Fibroblast of peridontal ligament (primary cell): ENCODE measurements around the gene ZNF445.
"Not testable (repeated sequence)": the region's sequence is repeated elsewhere in the genome, so short reads cannot be mapped to it uniquely, and the experiment has no call there.

ENCODE experiments used
- DNase-seq: peaks from one replicate; pipeline ENCODE4 v3.0.0-alpha.2; 2010; ENCODE audit errors: extremely low read depth

Gene ZNF445

DNA sequence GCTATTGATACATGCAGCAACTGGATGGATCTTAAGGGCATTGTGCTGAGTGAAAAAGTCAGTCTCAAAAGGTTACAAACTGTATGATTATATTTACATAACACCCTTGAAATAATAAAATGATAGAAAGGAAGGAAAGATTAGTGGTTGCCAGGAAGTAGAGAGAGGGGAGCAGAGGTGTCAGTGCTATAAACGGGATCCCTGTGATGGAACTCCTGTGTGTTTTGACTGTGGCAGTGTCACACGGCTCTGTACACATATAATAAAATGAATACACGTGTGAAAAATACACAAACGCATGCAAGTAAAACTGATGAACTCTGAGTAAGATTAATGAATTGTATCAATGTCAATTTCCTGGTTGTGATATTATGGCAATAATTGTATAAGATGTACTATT, 78.6 kb downstream of the ZNF445 start:
- no peak for DNase-seq

DNA sequence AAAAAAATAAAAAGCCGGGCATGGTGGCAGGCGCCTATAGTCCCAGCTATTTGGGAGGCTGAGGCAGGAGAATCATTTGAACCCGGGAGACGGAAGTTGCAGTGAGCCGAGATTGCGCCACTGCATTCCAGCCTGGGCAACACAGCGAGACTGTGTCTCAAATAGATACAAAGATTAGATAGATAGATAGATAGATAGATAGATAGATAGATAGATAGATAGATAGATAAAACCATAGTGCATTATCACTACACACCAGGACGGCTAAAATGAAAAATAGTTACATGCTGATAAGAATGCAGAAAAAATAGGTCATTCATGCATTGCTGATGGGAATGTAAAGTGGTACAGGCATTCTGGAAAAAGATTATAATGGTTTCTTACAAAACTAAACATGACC, 79.2 kb downstream of the ZNF445 start:
- DNase-seq = not testable (repeated sequence)

DNA sequence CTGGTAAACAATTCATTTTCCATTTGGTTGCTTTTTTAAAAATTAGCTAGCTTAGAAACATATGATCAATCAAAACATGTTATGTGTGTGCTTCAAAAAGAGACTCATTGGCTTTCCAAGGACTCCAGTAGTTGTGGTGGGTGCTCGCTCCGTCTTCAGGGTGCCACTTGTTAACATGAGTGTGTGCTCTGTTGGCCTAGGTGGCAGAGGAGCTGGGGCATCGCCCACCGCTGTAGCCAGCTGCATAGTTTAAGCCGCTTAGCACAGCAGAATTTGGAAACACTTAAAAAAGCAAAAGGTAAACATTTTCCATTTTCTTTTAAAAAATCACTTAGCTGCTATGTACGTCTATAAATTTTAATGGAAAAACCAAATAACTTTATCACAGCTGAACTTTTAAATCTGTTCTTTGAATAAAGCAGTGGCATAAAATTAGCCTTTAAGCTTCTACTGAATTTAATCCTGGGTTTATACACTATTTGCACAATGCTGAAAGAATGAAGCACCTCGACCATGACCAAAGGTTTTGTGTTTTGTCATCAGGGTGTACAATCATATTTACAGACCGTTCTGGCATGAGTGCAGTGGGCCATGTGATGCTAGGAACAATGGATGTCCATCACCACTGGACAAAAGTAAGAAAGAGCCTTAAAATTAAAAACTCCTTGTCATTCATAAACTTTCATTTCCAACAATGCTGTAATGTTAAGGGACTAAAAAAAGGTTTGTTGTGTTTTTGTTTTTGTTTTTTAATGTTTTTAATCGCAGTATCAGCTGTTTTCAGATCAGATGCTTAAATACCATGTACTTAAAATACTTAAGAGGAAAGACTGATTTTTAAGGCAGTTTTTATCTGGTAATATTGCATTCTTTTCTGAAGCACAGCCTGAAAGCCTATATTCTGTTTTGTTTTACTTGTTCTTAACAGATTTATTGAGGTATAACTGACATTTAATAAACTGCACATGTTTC, 81.0 kb downstream of the ZNF445 start:
- DNase-seq = no peak

DNA sequence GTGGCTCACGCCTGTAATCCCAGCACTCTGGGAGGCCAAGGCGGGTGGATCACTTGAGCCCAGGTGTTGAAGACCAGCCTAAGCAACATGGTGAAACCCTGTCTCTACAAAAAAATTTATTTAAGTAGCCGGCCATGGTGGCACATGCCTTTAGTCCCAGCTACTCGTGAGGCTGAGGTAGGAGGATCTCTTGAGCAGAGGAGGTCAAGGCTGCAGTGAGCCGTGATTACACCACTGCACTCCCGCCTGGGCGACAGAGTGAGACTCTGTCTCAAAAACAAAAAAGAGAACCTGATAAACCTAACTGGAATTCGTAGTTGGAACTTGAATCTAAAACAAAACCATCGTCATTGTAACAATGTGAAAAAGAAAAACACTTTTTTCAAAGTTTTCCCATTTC, 81.8 kb downstream of the ZNF445 start:
- DNase-seq = no peak

DNA sequence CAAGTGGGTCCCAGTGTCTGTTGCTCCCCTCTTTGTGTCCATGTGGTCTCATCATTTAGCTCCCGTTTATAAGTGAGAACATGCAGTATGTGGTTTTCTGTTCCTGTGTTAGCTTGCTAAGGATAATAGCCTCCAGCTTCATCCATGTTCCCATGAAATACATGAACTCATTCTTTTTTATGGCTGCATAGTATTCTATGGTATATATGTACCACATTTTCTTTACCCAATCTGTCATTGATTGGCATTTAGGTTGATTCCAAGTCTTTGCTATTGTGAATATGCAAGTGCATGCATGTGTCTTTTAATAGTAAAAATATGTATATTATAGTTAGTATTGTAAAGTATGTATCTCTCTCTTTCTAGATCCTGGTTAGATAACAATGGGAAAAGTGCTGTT, 85.0 kb downstream of the ZNF445 start:
- no peak for DNase-seq

DNA sequence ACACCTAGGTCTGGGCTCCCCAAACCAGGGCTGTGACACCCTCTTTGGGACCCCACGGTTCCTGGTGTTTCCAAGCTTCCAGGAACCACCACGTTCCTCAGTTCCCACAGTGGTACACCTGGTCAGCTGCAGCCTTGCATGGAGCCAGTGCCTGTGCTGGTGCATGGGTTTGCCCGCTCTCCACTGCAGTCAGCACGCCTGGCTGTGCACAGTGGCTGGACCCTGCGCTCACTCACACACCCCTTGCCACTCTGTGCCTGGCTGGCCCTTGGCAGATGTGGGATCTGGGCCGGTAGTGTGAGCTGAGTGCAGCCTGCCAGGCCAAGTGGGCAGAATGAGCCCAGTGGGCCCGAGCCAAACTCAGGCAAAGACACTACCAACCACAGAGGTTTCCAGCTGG, 90.1 kb downstream of the ZNF445 start:
- no peak for DNase-seq
